Activated CD8-positive, alpha-beta memory T cell treated with anti-CD3 and anti-CD28 coated beads, Interleukin-2, amount 50 U/mL, for 4 hours (primary cell): ENCODE measurements around the gene ITIH3.

Experiments
- DNase-seq: peaks from one replicate; pipeline ENCODE4 v3.0.0-alpha.2; 2020

ITIH3 gene

GRCh38 chr3:52793702-52794611 is 639 bp upstream of the ITIH3 start:
- DNase-seq: no peak

- DNase-seq: no peak
Observed at GRCh38 chr3:52795298-52795900, 803 bp downstream of the ITIH3 start.

- no peak for DNase-seq
Observed at GRCh38 chr3:52796411-52796810, 1.8 kb downstream of the ITIH3 start.

GRCh38 chr3:52798376-52798977 is 3.9 kb downstream of the ITIH3 start:
- no peak for DNase-seq

GRCh38 chr3:52798978-52799476 is 4.4 kb downstream of the ITIH3 start:
- DNase-seq: peak; percentile 18

GRCh38 chr3:52800079-52800478 is 5.5 kb downstream of the ITIH3 start:
- DNase-seq: no peak

- DNase-seq: no peak
Observed at GRCh38 chr3:52801839-52802238, 7.2 kb downstream of the ITIH3 start.

- DNase-seq: no peak
Observed at GRCh38 chr3:52805270-52806039, 10.9 kb downstream of the ITIH3 start.

GRCh38 chr3:52809149-52809548 is 14.6 kb downstream of the ITIH3 start:
- no peak for DNase-seq

- no peak for DNase-seq
Observed at GRCh38 chr3:52809662-52810377, 15.2 kb downstream of the ITIH3 start.

GRCh38 chr3:52810923-52811322 is 16.3 kb downstream of the ITIH3 start:
- DNase-seq: no peak

GRCh38 chr3:52811452-52812011 is 16.9 kb downstream of the ITIH3 start:
- no peak for DNase-seq

GRCh38 chr3:52813810-52814209 is 19.2 kb downstream of the ITIH3 start:
- no peak for DNase-seq

- DNase-seq: no peak
Observed at GRCh38 chr3:52816199-52816598, 21.6 kb downstream of the ITIH3 start.

- DNase-seq: no peak
Observed at GRCh38 chr3:52816654-52817053, 22.1 kb downstream of the ITIH3 start.

GRCh38 chr3:52817221-52817620 is 22.6 kb downstream of the ITIH3 start:
- no peak for DNase-seq

GRCh38 chr3:52817860-52818259 is 23.3 kb downstream of the ITIH3 start:
- DNase-seq: no peak

GRCh38 chr3:52819936-52820335 is 25.3 kb downstream of the ITIH3 start:
- no peak for DNase-seq

GRCh38 chr3:52820736-52821135 is 26.1 kb downstream of the ITIH3 start:
- no peak for DNase-seq

- DNase-seq: no peak
Observed at GRCh38 chr3:52822363-52822762, 27.8 kb downstream of the ITIH3 start.

GRCh38 chr3:52824037-52824436 is 29.4 kb downstream of the ITIH3 start:
- no peak for DNase-seq

GRCh38 chr3:52827441-52827840 is 32.8 kb downstream of the ITIH3 start:
- DNase-seq: no peak
